GM10847 (cell line): ENCODE results near the gene DSE.

ENCODE experiments used
- POLR2A ChIP-seq: IDR thresholded peaks from 2 replicates; pipeline ENCODE4 v1.6.1; 2011; ENCODE audit not compliant: insufficient read length; ENCODE audit errors: extremely low read depth

The DSE gene

DNA sequence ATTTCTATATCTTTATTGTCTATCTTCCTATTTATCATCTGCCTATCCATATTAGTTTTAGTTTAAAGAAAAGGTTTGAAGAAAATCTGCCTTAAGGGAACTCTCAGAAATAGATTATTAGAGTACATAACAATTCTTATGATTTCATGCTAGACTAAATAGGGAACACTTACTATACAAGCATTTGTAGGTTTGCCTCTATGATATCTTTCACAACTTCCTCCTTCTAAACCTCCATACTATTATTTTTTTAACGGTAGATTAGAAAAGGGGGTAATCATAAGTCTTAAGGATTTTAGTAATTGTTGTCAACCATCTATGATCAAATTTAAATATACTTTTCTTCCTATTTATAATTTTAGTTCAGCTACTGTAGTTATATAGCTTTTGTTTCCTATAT is 11.6 kb upstream of the DSE start:
- no peak for TF ChIP-seq POLR2A

DNA sequence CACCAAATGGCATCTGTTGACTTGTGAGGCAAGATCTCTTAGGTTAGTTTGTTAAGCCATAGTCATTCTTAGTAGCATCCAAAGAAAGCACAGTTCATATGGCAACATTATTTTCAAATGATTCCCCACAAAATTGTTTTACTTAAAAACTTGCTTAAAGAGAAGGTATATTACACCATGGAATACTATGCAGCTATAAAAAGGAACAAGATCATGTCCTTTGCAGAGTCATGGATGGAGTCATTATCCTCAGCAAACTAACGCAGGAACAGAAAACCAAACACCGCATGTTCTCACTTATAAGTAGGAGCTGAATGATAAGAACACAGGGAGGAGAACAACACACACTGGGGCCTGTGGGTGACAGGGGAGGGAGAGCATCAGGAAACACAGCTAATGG is 10.9 kb upstream of the DSE start:
- no peak for TF ChIP-seq POLR2A

DNA sequence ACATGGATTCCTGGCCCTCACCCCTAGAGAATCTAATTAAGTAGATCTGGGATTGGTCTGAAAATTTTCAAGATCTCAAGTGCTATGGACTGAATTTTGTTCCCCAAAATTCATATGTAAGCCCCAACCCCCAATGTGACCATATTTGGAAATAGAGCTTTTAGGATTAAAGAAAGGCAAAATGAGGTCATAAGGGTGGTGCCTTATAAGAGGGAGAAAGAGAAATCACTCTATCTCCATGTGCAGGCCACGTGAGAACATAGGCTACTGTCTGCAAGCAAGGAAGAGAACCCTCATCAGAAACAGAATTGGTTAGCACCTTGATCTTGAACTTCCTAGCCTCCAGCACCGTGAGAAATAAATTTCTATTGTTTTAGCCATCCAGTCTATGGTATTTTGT is 8.5 kb upstream of the DSE start:
- no peak for TF ChIP-seq POLR2A

DNA sequence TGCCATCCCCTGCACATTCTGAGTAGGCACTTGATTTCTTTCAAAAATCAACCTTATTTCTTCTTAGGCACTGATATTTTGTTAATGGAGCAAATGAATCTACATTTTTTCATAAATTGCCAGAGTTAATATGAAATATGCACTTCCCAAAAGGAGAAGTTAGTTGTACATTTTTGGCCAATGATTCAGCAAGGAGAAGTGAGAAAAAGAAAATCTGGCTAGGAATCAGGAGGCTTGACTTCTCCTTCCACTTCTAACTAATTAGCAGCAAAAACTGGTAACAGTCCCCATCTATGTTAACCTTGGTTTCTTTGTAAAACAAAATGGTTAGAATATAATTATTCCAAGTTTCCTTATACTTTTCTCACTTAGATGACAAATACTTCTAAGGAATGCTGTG is 7.0 kb upstream of the DSE start:
- no peak for TF ChIP-seq POLR2A

DNA sequence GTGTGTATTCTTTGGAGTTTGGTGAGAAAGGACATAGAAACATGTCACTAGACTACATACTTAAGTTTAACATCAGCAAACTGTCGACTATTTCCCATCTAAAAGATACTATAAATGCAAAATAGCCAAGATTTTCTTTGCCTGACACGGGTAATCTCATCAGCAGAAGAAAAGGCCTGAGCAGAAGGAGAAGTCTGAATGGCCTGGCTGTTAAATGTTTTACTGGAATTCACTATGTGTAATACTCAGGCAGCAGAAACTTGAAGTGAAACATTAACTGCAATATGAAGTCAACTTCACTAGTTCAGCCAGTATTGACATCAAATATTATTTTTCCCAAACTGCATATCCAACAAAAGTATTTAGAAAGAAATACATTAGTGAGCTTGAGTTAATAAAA is 6.4 kb upstream of the DSE start:
- TF ChIP-seq POLR2A, result no peak

DNA sequence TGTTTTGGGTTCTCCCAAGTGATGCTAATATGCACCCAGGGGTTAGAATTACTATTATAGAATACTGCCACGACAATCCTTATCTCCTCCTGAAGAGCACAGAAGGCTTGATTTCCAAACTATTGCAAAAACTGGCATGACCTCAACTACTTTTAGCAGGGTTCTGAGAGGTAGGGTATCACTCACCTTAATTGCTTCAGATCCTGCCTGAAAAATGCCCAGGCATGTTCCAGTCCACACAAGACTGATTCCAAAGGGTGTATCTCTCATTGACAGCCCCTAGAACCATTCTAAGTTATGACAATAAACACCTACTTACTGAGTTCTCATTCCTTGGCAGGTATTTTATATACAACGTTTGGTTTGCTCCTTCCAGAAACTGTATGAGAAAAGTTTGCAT is 5.0 kb upstream of the DSE start:
- TF ChIP-seq POLR2A, result no peak

DNA sequence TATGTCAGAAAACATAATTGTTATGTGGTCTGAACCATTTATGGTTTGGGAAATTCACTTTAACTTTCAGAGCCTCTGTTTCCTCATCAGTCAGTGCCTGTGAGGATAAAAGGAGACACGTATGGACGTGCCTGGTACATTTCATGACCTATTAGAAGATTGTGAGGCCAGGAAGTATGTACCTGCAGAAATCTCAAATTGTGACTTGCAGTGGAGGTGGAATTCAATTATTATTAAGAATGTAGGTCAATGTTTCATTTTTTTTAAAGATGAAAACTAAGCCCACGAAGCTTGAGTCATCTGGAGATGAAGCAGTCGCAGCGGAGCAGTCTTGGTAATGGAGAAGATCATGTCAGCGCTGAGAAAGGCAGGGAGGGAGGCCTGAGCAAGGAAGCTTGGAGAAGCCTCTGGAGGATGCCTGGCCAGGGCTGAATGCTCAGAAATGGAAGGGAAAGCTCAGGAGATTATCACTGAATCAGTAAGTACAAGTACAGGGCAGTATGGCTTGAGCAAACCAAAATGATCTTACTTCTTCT is 3.9 kb upstream of the DSE start:
- TF ChIP-seq POLR2A, result no peak

DNA sequence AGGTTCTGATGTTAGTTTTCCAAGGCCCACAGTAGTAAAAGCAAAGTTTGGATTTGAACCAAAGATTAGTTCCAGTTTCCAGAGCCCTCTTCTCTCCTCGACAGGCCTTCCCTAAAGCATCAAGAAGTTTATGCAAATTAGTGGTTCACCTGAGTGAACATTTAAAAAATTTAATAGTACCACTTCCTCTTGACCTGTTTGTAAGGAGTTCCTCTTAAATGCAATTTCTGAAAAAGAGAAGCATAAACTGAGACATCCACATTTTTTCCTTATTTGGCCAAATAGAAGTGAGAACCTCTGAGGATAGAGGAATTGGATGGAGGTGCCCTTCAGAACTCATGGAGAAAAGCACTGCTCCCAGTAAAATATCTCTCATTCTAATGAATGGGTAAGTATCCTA is 1.2 kb upstream of the DSE start:
- TF ChIP-seq POLR2A, result no peak

DNA sequence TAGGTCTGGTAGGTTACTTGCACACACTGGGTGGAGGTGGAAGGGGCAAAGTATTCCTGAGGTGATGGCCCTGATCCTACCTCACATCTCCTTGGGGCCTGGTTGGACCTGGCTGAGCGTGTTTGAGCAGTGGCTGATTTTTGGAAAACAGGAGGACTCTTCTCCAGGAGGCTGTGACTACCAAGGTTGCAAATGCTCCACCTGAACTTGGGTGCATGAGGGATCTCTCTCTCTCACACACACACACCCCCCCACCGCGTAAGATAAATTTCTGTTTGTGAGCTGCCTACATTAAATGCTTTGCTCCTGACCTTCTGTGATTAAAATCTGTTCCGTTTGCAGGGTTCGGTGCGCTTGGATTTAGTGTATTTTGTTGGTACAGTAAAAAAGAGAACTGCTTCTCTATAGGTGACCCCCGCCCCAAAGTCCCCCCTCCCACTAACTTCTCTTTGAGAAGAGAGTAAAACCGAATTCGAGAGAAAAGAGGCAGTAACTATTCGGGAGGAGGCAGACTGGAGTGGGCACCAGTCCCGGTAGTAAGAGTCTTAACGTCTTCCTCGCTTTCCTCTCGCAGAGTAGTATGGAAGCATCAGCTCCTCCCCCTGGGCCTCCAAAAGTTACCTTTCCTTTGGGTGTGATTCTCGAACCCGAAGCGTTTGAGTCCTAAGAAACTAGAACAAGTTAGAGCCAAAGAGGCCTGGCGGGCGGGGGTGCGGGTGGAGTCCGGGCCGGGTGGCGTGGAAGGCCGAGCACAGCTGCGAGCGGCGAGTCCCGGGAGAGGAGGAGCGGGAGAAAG is 585 bp upstream of the DSE start:
- no peak for TF ChIP-seq POLR2A

DNA sequence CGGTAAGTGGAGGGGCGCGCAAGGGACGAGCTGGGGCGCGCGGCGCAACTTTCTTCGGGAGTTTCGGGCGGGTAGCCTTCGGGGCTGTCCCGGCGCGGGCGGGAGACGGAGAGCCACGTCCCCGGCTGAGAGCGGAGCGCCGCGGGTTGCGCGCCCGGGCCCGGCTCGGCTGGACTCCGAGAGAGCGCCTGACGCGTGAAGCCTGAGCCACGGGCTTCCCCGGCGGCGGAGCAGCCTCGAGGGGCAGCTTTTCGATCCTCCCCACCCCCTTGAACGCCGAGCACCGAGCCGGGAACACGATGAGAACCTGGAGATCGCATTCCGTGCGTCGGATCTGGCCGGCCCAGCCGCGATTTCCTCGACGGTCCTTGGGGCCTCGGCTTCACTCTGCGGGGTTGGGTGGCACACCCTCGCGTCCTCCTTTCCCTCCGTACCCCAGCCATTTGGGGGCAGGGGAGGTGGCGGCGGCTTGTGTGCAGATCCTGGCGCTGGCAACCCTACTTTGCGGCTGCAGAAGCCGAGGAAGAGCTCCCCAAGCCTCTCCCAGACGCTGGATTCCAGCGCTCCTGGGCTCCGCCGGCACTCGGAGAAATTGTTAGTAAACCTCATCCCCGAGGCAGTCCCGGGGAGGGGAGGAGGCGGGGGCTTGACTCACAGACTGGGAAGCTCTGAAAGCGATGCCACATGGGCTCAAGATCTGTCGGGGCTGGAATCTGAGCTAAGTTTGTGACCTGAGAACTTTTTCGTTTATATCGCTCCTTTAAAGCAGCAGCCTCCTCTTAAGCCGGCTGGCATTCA is 572 bp downstream of the DSE start:
- no peak for TF ChIP-seq POLR2A

DNA sequence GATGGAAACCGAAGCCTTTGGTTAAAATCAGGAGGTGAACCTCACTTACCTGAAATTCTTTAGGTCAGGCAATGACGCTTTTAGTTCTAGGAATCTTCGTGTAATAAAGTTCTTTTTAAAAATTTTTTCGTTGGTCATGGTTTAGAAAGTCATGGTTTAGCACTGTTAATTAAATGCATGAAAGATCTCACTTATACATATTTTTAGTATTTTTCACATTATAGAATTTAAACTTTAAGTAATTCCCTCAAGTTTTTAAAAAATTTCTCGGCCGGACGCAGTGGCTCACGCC is 1.1 kb downstream of the DSE start:
- no peak for TF ChIP-seq POLR2A

DNA sequence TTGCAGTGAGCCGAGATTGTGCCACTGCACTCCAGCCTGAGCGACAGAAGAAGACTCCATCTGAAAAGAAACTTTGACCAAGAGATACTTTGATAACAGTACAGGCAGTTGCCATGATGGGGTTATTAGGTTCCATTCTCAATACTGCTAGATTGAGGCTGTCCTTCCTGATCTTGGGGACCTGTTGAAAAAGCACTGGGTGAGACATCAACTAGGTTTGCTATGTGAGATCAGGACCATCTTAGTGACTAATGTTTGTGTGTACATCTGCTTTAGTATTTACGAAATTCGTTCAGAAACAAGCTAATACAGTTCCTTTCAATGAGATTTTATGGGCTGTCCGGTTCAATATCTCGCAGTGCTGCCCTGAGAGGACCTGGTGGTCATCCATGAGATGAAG is 2.6 kb downstream of the DSE start:
- TF ChIP-seq POLR2A, result no peak

DNA sequence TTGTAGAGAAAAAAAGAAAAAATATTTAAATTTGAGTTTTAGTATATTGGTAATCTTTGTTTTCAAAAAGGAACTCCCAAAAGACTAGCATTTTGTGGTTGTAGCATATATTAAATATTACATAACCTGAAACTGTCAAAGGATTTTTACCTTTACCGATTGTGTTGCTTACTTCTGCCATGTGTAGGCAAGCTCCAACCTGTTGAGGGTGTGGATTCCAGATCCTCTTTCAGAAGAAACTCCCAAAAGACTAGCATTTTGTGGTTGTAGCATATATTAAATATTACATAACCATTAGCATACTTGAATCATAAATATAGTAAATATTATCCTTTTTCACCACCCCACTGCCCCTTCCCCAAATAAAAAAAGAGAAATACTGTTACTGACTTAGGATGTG is 3.2 kb downstream of the DSE start:
- no peak for TF ChIP-seq POLR2A

DNA sequence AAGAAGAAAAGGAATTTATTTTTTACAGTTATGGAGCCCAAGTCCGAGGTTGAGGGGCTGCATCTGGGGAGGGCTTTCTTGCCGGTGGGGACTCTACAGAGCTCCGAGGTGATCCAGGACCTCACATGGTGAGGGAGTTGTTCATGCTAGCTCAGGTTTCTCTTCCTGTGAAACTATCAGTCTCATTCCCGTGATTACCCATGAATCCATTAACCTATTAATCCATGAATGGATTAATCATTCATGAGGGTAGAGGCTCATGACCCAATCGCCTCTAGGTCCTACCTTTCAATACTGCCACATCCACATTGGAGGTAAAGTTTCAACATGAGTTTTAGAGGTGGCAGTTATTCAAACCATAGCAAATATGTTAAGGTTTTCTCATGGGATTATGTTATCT is 3.8 kb downstream of the DSE start:
- no peak for TF ChIP-seq POLR2A

DNA sequence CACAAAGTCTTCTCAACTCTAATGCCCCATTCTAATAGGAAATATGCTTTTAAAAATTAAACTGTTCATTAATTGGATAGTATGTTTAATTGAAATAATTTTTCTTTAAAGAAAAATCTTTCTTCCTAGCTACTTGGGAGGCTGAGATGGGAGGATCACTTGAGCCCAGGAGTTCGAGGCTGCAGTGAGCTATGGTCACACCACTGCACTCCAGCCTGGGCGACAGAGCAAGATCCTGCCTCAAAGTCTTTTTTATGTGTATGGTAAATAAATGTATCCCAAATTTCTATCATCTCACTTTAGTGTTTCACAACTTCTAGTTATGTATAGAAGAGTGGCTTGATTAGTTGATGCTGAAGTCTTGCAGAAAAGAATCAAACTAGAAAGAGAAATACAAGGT is 4.5 kb downstream of the DSE start:
- no peak for TF ChIP-seq POLR2A

DNA sequence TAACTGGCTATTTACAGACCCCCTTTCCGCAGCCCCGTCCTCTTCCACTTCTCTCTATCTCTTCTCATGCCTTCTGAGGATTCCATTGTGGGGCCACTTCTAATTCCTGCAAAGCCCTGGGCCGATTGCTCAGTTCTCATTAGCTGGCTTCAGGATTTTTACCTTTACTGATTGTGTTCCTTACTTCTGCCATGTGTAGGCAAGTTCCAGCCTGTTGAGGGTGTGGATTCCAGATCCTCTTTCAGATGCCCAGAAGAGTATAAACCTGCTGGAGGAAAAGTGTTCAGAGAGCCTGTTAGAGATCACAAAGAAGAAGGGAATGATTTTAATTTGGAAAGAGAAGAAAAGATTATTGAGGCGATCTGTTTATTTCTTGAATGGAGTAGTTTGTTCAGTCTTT is 5.4 kb downstream of the DSE start:
- TF ChIP-seq POLR2A, result no peak

DNA sequence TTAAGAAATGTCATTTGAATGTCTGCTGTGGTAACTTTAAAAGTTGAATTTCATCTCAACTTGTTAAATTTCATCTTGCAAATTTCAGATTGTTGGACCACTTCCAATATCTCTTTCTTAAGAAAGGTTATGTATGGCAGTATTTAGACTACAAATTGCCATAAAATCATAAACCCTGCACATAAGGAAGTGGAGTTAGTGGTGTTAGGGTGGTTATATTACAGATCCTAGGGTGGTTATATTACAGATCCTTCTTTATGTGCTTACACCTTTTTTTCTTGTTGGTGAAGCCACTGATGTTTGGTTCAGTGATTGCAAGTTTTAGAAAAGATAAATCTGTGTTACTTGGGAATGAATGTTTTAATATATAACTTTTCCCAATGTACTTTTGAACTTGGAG is 9.0 kb downstream of the DSE start:
- no peak for TF ChIP-seq POLR2A

DNA sequence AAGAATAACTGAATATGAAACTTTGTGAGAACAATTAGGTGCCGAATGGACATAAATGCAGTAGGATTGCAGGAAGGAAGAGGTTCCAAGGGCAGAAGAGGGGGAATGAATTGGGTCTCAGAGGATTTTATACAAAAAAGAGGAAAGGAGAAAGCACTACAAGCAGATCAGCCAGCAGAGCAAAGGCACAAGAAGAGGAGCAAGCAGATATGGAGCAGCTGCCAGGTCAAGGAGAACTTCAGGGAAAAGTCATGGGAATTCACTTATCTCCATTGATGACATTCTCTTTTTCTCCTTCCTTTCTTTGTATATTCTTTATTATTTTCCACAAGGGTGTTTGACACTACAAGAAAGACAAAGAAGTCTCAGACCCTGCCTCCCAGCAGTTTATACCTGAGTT is 9.6 kb downstream of the DSE start:
- TF ChIP-seq POLR2A, result no peak
